ENCODE results near the gene EYS. TPM values are rescaled to one million over a fixed set of nuclear protein-coding genes. Genes with fewer than 3 reads are reported as not detected.

The EYS gene
- total and polyA plus RNA-seq, 7 donors, result 0.07 to 0.46 TPM; not detected in 5

DNA sequence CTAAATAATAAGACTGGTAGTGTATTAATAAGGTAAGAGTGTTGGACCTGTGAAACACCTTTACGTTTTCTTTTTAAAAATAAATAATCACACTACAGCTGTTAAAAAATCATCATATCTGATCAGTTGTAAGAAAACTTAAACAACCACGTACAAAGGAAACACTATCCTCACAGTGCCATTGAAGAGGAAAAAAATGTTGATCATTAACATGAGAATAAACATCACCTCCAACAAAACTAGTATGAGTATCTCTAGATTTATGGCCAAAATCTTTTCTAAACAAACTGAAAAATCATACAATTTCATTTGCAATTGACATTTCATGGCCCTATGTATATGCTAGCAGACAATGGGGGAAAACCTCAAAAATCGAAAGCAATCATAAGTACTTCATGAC, 590 bp downstream of the EYS start:
- H3K36me3 ChIP-seq, result no peaks in the 10 kb centered on the region
- 17 to 64% methylated on average over 3 of the region's 3 CpGs for WGBS, 2 donors
- no peak overlapping the region for H3K4me3 ChIP-seq
- no peaks in the 10 kb centered on the region for H3K4me1 ChIP-seq
- no peak overlapping the region for H3K27ac ChIP-seq
- intact Hi-C loops (cut with DNase I), result no loop called here
- no peaks in the 10 kb centered on the region for H3K9me3 ChIP-seq
- no peak for DNase-seq
- no peaks in the 10 kb centered on the region for H3K27me3 ChIP-seq
- TF ChIP-seq, protein P1, sequence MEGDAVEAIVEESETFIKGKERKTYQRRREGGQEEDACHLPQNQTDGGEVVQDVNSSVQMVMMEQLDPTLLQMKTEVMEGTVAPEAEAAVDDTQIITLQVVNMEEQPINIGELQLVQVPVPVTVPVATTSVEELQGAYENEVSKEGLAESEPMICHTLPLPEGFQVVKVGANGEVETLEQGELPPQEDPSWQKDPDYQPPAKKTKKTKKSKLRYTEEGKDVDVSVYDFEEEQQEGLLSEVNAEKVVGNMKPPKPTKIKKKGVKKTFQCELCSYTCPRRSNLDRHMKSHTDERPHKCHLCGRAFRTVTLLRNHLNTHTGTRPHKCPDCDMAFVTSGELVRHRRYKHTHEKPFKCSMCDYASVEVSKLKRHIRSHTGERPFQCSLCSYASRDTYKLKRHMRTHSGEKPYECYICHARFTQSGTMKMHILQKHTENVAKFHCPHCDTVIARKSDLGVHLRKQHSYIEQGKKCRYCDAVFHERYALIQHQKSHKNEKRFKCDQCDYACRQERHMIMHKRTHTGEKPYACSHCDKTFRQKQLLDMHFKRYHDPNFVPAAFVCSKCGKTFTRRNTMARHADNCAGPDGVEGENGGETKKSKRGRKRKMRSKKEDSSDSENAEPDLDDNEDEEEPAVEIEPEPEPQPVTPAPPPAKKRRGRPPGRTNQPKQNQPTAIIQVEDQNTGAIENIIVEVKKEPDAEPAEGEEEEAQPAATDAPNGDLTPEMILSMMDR (IDR thresholded peaks at IDR 0.05), result no peak
- TF ChIP-seq POLR2A (IDR thresholded peaks at IDR 0.05), result no peak
- TF ChIP-seq POLR2AphosphoS5 (IDR thresholded peaks at IDR 0.05), result no peak
- no peak for TF ChIP-seq EP300 (IDR thresholded peaks at IDR 0.05)

DNA sequence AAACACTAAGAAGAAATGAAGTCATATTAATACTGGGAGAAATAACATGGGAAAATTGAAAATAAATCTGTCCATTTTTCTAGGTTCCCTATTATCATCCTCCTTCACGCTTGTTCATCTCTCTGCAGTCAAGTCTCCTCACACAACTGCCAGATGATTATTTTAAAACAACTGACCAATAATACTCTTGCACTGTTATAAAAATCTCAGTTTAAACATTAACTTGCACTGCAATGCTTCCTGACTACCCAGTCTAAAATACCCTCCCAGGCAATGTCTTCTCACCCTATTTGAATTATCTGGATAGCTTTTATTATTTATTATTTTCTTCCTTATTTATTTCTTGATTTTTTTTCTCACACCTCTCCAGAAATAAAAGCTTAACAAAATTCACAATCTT, 5.7 kb downstream of the EYS start:
- H3K9me3 ChIP-seq, result peaks cover 0 to 3% (median 0%) of the 10 kb centered on the region in 4 donors
- WGBS, 2 donors, result 19 to 72% methylated on average over 1 of the region's 1 CpG
- no peak overlapping the region for H3K27ac ChIP-seq
- no peak overlapping the region for H3K4me3 ChIP-seq
- intact Hi-C loops (cut with DNase I), result no loop called here
- no peaks in the 10 kb centered on the region for H3K36me3 ChIP-seq
- no peak for DNase-seq
- H3K27me3 ChIP-seq, result no peaks in the 10 kb centered on the region
- H3K4me1 ChIP-seq, result no peaks in the 10 kb centered on the region
- TF ChIP-seq, protein P1 (IDR thresholded peaks at IDR 0.05), result no peak
- TF ChIP-seq POLR2AphosphoS5 (IDR thresholded peaks at IDR 0.05) (no peak), EP300 (IDR thresholded peaks at IDR 0.05) (no peak), POLR2A (IDR thresholded peaks at IDR 0.05) (no peak)

DNA sequence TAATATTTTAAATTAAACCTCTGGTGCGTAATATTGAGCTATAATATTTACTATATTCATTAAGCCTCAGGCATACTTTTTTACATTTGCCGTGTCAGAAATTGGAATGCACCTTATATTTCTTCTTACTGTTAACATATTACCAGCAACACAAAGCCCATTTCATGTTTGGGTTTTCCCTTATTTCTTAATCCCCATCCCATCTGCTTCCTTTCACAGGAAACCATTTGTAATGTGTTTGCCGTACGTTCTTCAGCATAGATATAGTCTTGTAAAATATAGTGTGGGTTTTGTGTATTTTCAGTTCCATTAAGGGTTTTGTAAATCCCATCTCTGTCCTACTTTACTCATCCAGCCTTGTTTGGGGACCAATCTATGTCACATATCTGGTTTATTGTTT, 6.5 kb downstream of the EYS start:
- Histone ChIP-seq H3K9me3 (peaks cover 0 to 3% (median 0%) of the 10 kb centered on the region in 4 donors), H3K27ac (no peak overlapping the region), H3K4me1 (no peaks in the 10 kb centered on the region), H3K27me3 (no peaks in the 10 kb centered on the region), H3K4me3 (no peak overlapping the region), H3K36me3 (no peaks in the 10 kb centered on the region)
- WGBS, 2 donors, result 52 to 87% methylated on average over 4 of the region's 4 CpGs
- intact Hi-C loops (cut with DNase I), result no loop called here
- DNase-seq, result no peak
- TF ChIP-seq, protein P1 (IDR thresholded peaks at IDR 0.05), result no peak
- TF ChIP-seq POLR2A (IDR thresholded peaks at IDR 0.05), result no peak
- TF ChIP-seq EP300 (IDR thresholded peaks at IDR 0.05), result no peak
- TF ChIP-seq POLR2AphosphoS5 (IDR thresholded peaks at IDR 0.05), result no peak

DNA sequence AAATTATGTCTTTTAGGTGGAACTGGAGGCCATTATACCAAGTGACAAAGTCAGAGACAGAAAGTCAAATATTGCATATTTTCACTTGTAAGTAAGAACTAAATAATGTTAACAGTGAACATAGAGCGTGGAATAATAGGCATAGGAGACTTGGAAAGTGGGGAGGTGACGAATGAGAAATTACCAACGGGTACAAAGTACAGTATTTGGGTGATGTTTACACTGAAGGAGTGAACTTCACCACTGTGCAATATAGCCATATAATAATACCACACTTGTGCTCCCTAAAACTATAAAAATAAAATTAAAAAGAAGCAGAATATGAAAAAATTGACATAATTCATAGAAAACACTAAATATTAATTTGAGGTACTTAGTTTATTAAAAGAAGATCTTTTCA, 14.9 kb downstream of the EYS start:
- no peaks in the 10 kb centered on the region for H3K4me1 ChIP-seq
- TF ChIP-seq, protein P1 (IDR thresholded peaks at IDR 0.05), result no peak
- TF ChIP-seq POLR2AphosphoS5 (IDR thresholded peaks at IDR 0.05), result no peak
- no peak overlapping the region for H3K27ac ChIP-seq
- H3K27me3 ChIP-seq, result no peaks in the 10 kb centered on the region
- DNase-seq, result no peak
- H3K9me3 ChIP-seq, result no peaks in the 10 kb centered on the region
- WGBS, 2 donors, result 12 to 71% methylated on average over 3 of the region's 3 CpGs
- no peaks in the 10 kb centered on the region for H3K36me3 ChIP-seq
- intact Hi-C loops (cut with DNase I), result no loop called here
- no peak overlapping the region for H3K4me3 ChIP-seq

DNA sequence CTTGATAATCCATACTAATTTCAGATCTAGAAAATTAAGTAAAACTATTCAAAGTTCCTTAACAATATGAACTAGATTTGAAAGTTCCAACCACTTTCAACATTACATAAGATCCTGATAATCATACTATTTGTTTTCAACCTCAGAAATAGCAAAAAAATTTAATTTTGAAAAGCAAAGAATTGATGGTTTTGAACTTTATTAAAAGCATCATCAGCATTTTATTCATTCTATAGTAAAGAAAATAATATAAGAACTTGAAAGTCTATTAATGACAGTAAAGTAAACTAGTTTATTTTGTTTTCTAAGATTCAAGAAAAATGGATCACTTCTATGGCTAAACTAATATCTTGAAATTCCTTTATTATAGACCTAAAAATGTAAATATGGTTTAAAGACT, 26.8 kb downstream of the EYS start:
- intact Hi-C loops (cut with DNase I), result no loop called here
- no peak for DNase-seq
- TF ChIP-seq EP300 (IDR thresholded peaks at IDR 0.05) (no peak), POLR2A (IDR thresholded peaks at IDR 0.05) (no peak), POLR2AphosphoS5 (IDR thresholded peaks at IDR 0.05) (no peak)
- TF ChIP-seq, protein P1 (IDR thresholded peaks at IDR 0.05), result no peak
- Histone ChIP-seq H3K27me3 (no peaks in the 10 kb centered on the region), H3K4me3 (no peak overlapping the region), H3K9me3 (no peaks in the 10 kb centered on the region), H3K36me3 (no peaks in the 10 kb centered on the region), H3K27ac (no peak overlapping the region), H3K4me1 (no peaks in the 10 kb centered on the region)
